GM18498 (cell line): ENCODE data around the gene GLG1.
"Not testable (repeated sequence)": the region's sequence is repeated elsewhere in the genome, so short reads cannot be mapped to it uniquely, and the experiment has no call there.

Experiments
- ATAC-seq: cut with Tn5 transposase; IDR thresholded peaks from one replicate; pipeline ENCODE4 v1.9.1; 2021; ENCODE audit warnings: mild to moderate bottlenecking, moderate library complexity; ENCODE audit not compliant: unreplicated experiment

GLG1 gene

DNA sequence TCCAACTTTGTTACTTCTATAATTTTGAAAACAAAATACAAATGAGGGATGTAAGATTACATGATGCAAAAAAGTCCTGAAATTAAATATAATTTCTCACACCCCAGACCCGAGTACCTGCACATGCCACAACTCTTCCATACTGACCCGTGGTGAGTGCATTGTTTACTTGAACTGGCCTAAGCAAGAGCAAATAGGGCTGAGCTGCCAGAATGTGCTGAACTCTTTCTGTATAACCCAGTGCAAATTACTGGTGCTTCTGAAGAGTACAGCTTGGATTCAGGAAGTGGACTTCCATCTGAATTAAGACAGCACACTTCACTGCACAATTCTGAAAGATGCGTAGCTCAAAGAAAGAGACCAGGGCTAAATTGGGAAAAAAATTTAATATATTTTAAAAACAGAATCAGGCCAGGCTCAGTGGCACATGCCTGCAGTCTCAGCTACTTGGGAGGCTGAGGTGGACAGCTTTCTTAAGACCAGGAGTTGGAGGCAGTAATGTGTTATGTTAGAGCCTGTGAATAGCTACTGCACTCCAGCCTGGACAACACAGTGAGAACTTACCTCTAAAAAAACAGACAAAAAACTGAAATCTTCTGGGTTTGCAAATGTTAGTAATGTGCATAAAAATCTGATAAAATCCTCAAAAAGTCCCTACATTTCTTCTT, 63.9 kb downstream of the GLG1 start:
- ATAC-seq, result not testable (repeated sequence)

DNA sequence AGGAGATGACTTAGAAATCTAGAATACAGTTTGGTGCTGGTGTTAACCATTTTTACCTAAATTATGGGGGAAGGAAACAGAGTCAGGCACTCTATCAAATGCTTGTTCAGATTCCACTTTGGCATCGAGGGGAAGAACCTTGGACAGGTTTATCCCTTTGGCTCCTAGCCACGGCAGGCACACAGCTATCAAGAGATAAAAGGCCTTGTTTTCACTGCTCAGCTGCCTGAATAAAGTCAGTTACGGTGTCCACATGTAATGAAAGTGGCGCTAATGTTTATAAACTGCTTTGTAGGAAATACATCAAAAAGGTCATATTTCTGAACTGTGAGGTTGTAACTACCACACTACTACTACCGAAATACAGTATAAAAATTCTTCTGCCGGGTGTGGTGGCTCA, 66.3 kb downstream of the GLG1 start:
- not testable (repeated sequence) for ATAC-seq

DNA sequence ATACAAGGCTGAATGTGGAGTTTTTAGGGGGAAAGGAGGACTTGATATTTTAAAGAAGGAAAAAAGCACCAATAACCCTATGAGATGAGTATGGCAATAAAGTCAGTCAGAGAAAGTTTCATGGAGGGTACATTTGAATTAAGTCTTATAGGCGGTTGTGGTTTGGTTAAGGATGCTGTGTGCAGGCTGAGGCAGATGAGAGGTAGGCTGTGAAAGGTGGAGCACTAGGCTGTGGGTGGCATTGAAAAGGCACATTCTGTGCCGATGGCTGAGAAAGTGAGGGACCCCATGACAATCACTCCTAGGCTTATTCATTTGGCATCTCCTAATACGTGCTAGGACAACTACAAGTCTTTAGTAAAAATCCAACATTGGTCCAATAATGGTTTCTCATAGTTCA, 68.1 kb downstream of the GLG1 start:
- ATAC-seq, result not testable (repeated sequence)

DNA sequence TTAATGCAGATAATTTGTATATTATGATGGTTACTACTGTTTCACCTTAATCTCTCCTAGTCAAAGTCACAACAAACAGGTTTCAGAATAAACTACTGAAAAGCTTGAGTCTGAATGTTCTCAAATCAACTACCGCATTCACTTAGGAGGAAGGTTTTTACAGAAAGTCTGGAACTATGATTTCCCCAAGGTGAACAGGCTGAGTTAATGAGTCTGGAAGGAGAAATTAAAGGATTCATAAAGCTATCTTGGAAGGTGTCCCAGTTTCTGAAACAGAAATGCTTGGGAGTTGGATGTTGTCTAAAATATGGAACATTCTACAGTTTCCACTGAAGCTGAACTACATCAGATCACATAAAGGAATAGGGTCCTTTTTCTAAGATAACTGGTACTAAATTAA, 69.2 kb downstream of the GLG1 start:
- not testable (repeated sequence) for ATAC-seq

DNA sequence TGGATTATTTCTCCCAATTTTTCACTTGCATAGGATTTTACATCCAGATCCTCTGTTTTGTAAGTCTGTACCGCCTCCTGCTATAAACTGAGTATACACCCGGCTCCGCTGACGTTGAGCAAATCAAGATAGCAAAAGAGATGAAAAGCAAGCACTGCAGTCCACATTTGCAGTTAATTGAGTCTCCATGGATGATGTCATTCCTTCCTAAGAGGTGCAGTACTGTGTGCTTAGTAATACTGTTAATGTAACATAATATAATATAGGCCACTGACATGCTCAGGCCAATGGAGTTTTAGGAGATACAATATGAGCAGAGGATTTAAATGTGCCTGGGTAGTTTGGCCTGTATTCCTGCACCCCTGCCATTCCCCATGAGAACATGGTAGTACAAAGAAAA, 72.3 kb downstream of the GLG1 start:
- not testable (repeated sequence) for ATAC-seq

DNA sequence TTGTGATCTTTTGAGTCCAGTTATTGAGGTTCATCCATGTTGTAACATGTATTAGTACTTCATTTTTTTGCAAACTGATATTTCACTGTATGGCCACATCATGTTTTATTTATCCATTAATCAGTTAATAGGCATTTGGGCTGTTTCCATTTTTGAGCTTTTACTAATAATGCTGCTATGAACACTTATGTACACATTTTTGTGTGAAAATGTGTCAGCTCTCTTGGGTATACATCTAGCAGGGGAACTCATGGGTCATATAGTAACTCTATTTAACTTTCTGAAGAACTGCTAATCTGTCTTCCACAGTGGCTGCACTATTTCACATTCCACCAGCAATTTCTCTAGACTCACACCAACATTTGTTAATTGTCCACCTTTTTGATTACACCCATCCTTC, 82.0 kb downstream of the GLG1 start:
- ATAC-seq, result no peak

DNA sequence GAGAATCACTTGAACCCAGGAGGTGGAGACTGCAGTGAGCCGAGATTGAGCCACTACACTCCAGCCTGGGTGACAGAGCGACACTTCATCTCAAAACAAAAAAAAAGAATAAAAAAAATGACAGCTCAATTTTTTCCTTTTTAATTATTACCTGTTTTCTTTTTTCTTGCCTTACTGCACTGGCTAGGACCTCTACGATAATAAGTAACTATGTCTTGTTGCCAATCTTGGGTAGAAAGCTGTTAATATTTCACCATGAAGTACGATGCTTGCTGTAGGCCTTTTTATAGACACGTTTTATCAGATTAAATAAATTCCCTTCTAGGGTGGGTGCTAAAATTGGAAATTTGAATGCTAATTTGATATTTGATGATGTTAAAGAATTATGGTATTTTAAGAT, 82.8 kb downstream of the GLG1 start:
- no peak for ATAC-seq

DNA sequence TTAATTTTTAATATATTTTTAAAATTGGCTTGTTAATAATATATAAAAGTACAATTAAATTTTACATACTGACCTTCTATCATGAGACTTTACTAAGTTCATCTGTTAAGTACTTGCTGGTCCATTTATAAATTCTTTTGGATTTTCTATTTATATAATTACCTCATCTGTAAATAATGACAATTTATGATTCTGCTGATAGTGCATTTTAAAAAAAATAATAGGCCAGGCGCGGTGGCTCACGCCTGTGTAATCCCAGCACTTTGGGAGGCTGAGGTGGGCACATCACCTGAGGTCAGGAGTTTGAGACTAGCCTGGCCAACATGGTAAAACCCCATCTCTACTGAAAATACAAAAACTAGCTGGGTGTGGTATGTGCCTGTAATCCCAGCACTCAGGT, 83.2 kb downstream of the GLG1 start:
- not testable (repeated sequence) for ATAC-seq

DNA sequence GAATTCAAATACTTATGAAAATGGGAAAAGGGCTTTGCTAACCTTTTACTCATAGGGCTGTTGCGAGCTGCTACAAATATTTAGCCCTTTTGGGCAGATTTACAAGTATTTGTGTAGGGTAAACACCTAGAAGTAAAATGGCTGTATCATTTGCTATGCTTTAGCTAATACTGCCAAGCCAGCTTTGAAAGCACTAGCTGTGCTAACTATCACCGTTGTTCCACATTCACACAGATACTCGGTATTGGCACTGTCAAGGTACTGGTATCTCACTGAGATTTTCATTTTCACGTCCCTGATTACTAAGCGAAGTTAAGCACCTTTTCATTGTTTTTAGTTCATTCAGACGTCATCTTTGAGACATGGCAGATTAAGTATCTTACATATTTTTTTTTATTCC, 84.8 kb downstream of the GLG1 start:
- ATAC-seq, result no peak

DNA sequence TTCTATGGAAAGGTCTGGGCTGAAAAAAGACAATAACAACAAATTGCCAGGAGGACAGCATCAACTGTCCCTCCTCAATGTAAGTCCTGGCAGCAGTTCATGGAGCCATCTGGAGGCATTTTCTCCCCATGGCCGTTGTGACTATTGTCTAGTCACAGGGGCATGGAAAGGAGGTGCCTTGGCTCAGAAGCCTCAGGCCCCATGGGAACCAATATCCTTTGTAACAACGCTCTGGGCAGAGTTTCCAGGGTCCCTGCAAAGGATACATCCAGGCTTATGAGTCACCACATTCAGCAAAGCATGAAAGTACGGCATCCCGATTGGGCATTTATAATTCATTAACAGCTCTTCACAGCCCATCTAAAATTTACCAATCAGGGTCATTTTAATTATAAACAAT, 85.2 kb downstream of the GLG1 start:
- no peak for ATAC-seq

DNA sequence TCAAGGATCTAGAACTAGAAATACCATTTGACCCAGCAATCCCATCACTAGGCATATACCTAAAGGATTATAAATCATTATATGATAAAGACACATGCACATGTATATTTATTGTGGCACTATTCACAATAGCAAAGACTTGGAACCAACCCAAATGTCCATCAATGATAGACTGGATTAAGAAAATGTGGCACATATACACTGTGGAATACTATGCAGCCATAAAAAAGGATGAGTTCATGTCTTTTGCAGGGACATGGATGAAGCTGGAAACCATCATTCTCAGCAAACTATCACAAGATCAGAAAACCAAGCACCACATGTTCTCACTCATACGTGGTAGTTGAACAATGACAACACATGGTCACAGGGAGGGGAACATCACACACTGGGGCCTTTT, 88.0 kb downstream of the GLG1 start:
- ATAC-seq, result not testable (repeated sequence)

DNA sequence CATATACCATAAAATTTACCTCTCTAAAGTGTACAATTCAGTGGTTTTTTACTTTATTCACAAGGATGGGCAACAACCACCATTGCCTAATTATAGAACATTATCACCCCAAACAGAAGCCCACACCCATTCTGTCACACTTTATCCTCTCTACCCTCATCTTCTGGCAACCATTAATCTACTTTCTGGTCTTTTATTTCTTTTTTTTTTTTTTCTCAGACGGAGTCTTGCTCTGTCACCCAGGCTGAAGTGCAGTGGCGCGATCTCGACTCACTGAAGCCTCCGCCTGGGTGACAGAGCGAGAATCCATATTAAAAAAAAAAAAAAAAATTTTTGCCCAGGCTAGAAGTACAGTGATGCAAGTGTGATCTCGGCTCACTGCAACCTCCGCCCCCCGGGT, 95.0 kb downstream of the GLG1 start:
- ATAC-seq, result no peak

DNA sequence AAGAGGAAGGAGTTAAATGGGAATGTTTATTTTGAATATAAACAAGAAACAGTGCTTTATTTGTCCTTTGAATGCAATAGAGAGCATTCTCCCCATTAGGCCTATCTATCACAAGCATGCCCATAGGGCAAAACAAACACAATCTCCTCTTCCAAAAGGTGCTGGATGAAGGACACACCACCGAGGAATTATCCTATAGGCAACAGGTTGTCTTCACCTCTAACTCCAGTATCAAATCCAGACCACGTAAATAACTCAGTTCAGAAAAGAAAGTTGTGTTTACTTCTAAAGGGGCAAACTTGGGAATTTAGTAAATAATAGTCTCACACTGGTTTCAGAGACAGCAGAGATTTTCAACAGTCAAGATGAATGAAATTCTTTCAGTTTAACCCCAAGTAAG, 101.9 kb downstream of the GLG1 start:
- ATAC-seq, result no peak

DNA sequence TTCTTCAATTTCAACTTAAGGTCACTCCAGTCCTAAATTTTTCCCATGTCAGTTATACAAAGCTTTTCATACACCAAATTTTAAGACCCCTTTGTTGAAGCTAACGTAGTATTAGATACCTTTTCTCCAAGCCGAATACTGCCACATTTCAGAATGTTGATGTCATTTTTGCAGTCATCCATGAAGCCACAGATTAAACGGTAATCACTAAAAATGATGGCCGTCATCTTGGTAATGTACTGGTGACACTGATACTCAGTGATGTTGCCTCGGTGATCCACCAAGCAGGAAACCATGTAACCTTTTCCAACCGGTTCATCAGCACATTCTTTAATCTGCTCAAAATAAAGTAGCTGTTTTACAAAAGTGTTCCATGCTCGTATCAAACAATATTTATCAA, 103.5 kb downstream of the GLG1 start:
- no peak for ATAC-seq

DNA sequence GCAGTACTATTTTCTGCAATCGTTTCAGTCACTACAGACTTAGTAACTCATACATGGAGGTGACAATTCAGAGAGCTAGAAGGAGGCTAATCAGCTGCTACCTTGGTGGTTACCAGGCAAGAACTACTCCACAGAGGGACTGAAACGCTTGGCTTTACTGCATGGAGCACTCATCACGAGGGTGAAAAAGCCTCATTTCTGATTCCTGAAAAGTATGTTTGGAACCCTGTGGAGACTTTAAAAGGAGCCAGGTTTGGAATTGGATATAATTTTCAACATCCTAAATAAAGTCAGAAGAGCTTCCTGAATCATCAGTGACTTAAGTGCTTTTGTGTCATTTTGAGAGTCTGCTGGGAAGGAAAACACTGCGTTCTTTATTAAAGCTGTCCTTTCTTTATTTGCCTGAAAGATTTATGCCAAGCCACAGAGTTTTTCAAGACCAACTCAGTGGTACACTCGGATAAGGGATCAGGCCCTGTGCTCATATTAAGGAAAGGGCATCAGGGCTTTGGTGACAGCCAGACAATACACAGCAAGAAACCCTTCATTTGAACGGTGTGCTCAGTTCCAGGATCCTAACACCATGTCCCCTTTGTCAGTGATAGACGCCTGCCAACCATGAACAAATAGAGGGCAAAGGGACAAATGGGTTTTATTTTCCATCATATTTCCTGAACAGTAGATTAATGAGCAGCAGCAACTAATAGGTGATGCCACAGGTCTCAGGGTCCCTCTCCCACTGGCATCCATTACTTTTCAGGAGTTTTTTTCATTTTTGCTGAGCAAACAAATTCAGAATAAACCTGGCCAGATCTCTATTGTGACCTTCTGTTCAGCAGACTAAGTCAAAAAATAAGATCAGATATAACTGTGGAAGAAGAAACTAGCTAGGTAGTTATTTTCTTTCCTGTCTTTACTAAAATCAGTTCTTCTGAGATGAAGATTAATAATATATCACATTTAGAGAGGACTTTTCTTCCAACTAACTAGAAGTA, 105.1 kb downstream of the GLG1 start:
- no peak for ATAC-seq

DNA sequence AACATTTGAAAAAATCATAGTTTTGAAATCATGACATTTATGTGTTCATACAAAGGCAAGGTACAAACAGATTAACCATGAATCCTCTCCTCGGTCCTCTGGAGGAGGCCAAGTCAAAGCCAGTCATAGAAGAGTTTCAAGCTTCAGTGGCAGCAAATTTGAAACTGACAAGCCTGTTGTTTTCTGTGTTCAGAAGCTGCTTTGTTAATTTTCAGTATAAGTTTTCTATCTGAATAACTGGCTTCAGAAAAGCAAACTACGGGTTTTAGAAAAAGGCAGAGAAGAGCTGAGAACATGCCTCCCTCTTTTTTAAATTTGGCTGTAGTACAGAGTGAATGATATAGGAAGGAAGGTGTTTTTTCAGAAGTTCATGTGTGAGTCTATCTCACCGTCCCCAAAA, 106.0 kb downstream of the GLG1 start:
- no peak for ATAC-seq

DNA sequence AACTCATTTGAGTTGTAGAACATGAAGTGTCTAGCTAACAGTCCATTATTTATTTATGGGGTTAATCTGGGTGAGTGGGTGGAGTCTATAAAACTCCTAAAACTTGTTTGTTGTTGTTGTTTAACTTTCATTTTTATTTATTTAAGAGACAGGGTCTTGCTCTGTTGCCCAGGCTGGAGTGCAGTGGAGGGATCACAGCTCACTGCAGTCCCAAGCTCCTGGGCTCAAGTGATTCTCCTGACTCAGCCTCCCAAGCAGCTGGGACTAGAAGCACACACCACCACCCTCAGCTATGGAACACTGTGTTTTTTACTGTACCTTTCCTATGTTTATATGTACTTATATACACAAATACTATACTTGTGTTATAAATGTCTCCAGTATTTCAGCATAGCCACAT, 107.8 kb downstream of the GLG1 start:
- no peak for ATAC-seq

DNA sequence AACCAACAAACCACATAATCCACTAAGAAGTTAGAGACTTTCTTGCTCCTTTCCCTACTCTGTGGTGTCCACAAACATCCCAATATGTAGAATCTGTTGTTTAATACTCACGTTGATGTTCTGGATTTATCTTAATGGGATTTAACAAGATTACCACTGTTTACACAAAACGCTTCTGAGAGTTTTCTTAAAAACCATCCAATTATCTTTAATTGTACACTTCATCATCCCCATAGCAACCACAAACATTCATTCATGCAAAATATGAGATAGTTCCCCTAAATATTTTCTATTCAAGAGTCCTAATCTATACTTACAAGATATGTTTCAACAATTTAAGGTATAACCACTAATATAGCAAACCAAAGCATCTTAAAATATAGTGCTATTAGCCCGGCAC, 109.2 kb downstream of the GLG1 start:
- ATAC-seq, result no peak

DNA sequence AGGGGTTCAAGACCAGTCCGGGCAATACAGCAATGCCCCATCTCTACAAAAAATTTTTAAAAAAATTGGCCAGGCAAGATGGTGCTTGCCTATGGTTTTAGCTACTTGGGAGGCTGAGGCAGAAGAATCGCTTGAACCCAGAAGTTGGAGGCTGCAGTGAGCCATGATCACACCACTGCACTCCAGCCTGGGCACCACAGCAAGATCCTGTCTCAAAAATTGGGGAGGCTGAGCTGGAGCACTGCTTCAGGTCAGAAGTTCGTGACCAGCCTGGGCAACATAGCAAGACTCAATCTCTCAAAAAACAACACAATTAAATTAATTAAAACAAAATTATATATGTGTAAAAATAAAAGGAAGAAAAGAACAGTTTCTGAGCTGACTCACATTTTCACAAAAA, 110.9 kb downstream of the GLG1 start:
- no peak for ATAC-seq

DNA sequence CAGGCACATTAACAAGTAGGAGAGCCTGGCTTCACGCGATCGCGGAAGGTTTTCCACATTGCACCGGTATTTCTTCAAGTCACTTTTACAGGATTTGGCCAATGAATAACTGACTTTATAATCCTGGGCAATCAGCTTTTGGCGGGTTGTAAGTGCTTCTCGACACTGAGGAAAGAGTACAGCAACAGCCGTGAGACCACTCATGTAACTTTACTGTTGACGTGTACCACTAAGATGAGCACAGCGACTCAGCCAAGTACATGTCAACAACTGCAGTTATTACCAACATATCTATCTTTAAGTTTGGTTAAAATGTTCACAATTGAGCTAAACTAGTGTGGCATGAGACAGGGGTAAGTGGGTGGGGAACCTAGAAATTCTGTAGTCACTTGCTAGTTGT, 113.9 kb downstream of the GLG1 start:
- no peak for ATAC-seq

DNA sequence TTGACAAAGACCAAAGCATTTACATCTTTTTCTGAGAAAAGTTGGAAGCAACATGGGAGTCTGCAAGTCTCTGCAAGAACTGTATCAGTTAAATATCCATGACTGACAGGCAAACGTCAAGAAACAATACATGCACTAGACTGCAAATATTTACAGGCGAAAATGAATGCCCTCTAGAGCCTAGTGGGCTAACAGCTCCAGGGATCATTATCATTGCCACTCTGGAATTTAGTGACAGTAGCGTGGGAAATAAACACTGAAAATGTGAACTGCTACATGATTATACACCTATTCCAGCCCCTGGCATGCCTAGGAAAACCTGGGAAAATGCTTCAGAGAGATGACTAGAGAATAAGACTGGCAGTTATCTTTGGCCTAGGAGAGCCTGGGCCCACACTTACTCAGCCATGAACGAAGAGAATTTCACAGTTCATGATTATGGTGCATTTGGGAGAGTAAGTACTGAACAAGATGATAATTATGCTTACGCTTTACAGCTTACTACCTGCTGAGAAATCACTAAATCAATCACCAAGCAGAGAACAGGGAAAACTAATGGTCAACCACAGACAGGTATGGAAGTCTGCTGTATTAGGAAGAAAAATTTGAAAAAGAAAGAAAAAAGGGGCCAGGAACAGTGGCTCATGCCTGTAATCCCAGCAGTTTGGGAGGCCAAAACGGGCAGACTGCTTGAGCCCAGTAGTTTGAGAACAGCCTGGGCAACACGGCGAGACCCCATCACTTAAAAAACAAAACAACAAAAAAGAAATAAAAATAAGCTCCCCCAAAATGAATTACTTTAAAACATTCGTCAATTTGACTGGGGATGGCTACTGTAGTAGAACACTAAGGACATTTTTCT, 119.0 kb downstream of the GLG1 start:
- no peak for ATAC-seq
